HG03565 (cell line): ENCODE data around the gene AARS2.

ENCODE experiments used
- ATAC-seq: cut with Tn5 transposase; IDR thresholded peaks from one replicate; pipeline ENCODE4 v1.9.1; 2021; ENCODE audit warnings: mild to moderate bottlenecking, moderate library complexity; ENCODE audit not compliant: unreplicated experiment

Gene AARS2

GRCh38 chr6:44263354-44264100 is 49.6 kb downstream of the AARS2 start:
- no peak for ATAC-seq

GRCh38 chr6:44262467-44263353 is 50.4 kb downstream of the AARS2 start:
- ATAC-seq: no peak

GRCh38 chr6:44261581-44261980 is 51.6 kb downstream of the AARS2 start:
- ATAC-seq: no peak

- no peak for ATAC-seq
Observed at GRCh38 chr6:44260451-44261297, 52.5 kb downstream of the AARS2 start.

GRCh38 chr6:44260011-44260410 is 53.1 kb downstream of the AARS2 start:
- no peak for ATAC-seq

- ATAC-seq: no peak
Observed at GRCh38 chr6:44258921-44259320, 54.2 kb downstream of the AARS2 start.

GRCh38 chr6:44258325-44258863 is 54.8 kb downstream of the AARS2 start:
- ATAC-seq: no peak

GRCh38 chr6:44257753-44258324 is 55.3 kb downstream of the AARS2 start:
- ATAC-seq: peak; percentile 7

GRCh38 chr6:44257025-44257752 is 56.0 kb downstream of the AARS2 start, which contains the start of gene SLC35B2:
Gene SLC35B2, minus strand, starts transcription at chr6:44257528. Its CDS starts 118 bp downstream, at chr6:44257410.
- peak; percentile 26 for ATAC-seq

- no peak for ATAC-seq
Observed at GRCh38 chr6:44256775-44257024, 56.4 kb downstream of the AARS2 start.

GRCh38 chr6:44255871-44256774 is 57.0 kb downstream of the AARS2 start:
- ATAC-seq: no peak

- no peak for ATAC-seq
Observed at GRCh38 chr6:44255105-44255808, 57.9 kb downstream of the AARS2 start.

- ATAC-seq: no peak
Observed at GRCh38 chr6:44254191-44255104, 58.7 kb downstream of the AARS2 start.

- no peak for ATAC-seq
Observed at GRCh38 chr6:44253307-44254101, 59.6 kb downstream of the AARS2 start.

GRCh38 chr6:44251576-44252524 is 61.3 kb downstream of the AARS2 start:
- ATAC-seq: no peak
